Upper lobe of left lung (tissue), 6 donors: ENCODE measurements around the gene PBOV1. TPM values are rescaled to one million over a fixed set of nuclear protein-coding genes. Genes with fewer than 3 reads are reported as not detected.
A peak's percentile ranks its signal among the peaks of the same experiment; 100 is the strongest.

ENCODE experiments used
- ATAC-seq, 2 donors: fragments of 200-7000 bp; cut with Tn5 transposase; one replicate each; pipeline ENCODE4 v1.9.1; 2022; ENCODE audit warnings: mild to moderate bottlenecking in 2 of 2, moderate library complexity in 2 of 2; ENCODE audit not compliant: low FRiP score in 2 of 2
- DNase-seq, 2 donors: peaks; one replicate each; pipeline ENCODE4 v3.0.0-alpha.2; 2019 to 2020
- H3K27ac ChIP-seq, 4 donors: fragments of 200-600 bp; sonication (generic); one replicate each; pipeline ENCODE4 v1.5.1; 2016 to 2019
- H3K27me3 ChIP-seq, 4 donors: fragments of 200-600 bp; sonication (generic); one replicate each; pipeline ENCODE4 v1.5.1; 2017 to 2019
- H3K36me3 ChIP-seq, 4 donors: fragments of 200-600 bp; sonication (generic); one replicate each; pipeline ENCODE4 v1.5.1; 2016 to 2019
- H3K4me1 ChIP-seq, 4 donors: fragments of 200-600 bp; sonication (generic); one replicate each; pipeline ENCODE4 v1.5.1; 2018 to 2019
- H3K4me3 ChIP-seq, 4 donors: fragments of 200-600 bp; sonication (generic); one replicate each; pipeline ENCODE4 v1.5.1; 2017 to 2019; ENCODE audit warnings: mild to moderate bottlenecking in 2 of 4, moderate library complexity in 1 of 4
- H3K9me3 ChIP-seq, 4 donors: fragments of 200-600 bp; sonication (generic); one replicate each; pipeline ENCODE4 v1.5.1; 2018 to 2019
- CTCF ChIP-seq, 6 experiments: fragments of 450-650 bp in 4 of 6; fragments of 200-600 bp in 2 of 6; sonication (generic) in 2 of 6; IDR thresholded peaks; one replicate each; pipeline ENCODE4 v1.5.1; 2016 to 2019; ENCODE audit warnings: antibody characterized with exemption in 6 of 6
- EP300 ChIP-seq, 4 donors: sonication (generic); formaldehyde crosslinking; IDR thresholded peaks; one replicate each; pipeline ENCODE4 v1.5.1; 2017; ENCODE audit warnings: antibody characterized with exemption in 4 of 4, control low read depth in 2 of 4
- POLR2A ChIP-seq, 4 donors: fragments of 450-650 bp; IDR thresholded peaks; one replicate each; pipeline ENCODE4 v1.5.1; 2016 to 2017; ENCODE audit warnings: antibody characterized with exemption in 4 of 4, mild to moderate bottlenecking in 2 of 4
- POLR2AphosphoS5 ChIP-seq, 2 donors: sonication (generic); formaldehyde crosslinking; IDR thresholded peaks; one replicate each; pipeline ENCODE4 v1.5.1; 2017; ENCODE audit warnings: antibody characterized with exemption in 2 of 2
- WGBS, 2 donors: methylation state at CpG; one replicate each; pipeline ENCODE4 v1.1.5; 2017 to 2018; 5-methylcytosine and 5-hydroxymethylcytosine counted together
- total RNA-seq, 6 donors: library from RNA; depleted of rRNA in 4 of 6; stranded (reverse); fragments of >200 nt in 4 of 6; gene quantifications; one replicate each; pipeline versions ENCODE4 v1.1.0 to v1.2.1, GENCODE V29; 2016 to 2021
- donor health status: DM: no; HTN: no; CAD: no; lungs with moderate emphysema.
- donor health status: DM: no; HTN: yes; CAD: no; lungs with severe emphysema.

PBOV1 gene
- total RNA-seq, 6 donors from 2014 or later, result not detected

GRCh38 chr6:138250513-138251247 is 32.4 kb upstream of the PBOV1 start:
- Histone ChIP-seq H3K36me3 (peaks cover 0 to 11% (median 9%) of the 10 kb centered on the region in 4 donors), H3K9me3 (no peaks in the 10 kb centered on the region), H3K4me3 (no peak overlapping the region), H3K27ac (peak overlapping the region; percentile 21 to 65 (median 46)), H3K27me3 (no peaks in the 10 kb centered on the region), H3K4me1 (peaks cover 0 to 6% (median 0%) of the 10 kb centered on the region in 4 donors)
- 77 to 78% methylated on average over 16 of the region's 16 CpGs for WGBS, 2 donors
- TF ChIP-seq EP300 (IDR thresholded peaks at IDR 0.05), result peak in 1 of 4 donors; percentile 56
- TF ChIP-seq CTCF (IDR thresholded peaks at IDR 0.05), result no peak
- DNase-seq (peak; percentile 22 to 82), ATAC-seq (peak; percentile 86 to 89)

- peaks cover 0 to 7% (median 5%) of the 10 kb centered on the region in 4 donors for H3K36me3 ChIP-seq
- peak overlapping the region; percentile 21 to 65 (median 46) for H3K27ac ChIP-seq
- TF ChIP-seq POLR2A (IDR thresholded peaks at IDR 0.05) (no peak), POLR2AphosphoS5 (IDR thresholded peaks at IDR 0.05) (no peak), EP300 (IDR thresholded peaks at IDR 0.05) (no peak), CTCF (IDR thresholded peaks at IDR 0.05) (no peak)
- whole genome bisulfite sequencing, 2 donors, result 94 to 95% methylated on average over 4 of the region's 4 CpGs
- DNase-seq, result no peak
- no peaks in the 10 kb centered on the region for H3K27me3 ChIP-seq
- H3K4me1 ChIP-seq, result peaks cover 0 to 6% (median 0%) of the 10 kb centered on the region in 4 donors
- no peak for ATAC-seq
- no peaks in the 10 kb centered on the region for H3K9me3 ChIP-seq
- H3K4me3 ChIP-seq, result no peak overlapping the region
Observed at GRCh38 chr6:138250053-138250452, 31.8 kb upstream of the PBOV1 start.

GRCh38 chr6:138248878-138249277 is 30.6 kb upstream of the PBOV1 start:
- 58 to 60% methylated on average over 1 of the region's 1 CpG for WGBS, 2 donors
- H3K27ac ChIP-seq, result no peak overlapping the region
- no peak for DNase-seq
- no peaks in the 10 kb centered on the region for H3K27me3 ChIP-seq
- peaks cover 0 to 6% (median 0%) of the 10 kb centered on the region in 4 donors for H3K4me1 ChIP-seq
- peaks cover 0 to 4% (median 3%) of the 10 kb centered on the region in 4 donors for H3K36me3 ChIP-seq
- H3K4me3 ChIP-seq, result no peak overlapping the region
- H3K9me3 ChIP-seq, result no peaks in the 10 kb centered on the region
- TF ChIP-seq POLR2A (IDR thresholded peaks at IDR 0.05) (no peak), EP300 (IDR thresholded peaks at IDR 0.05) (no peak), CTCF (IDR thresholded peaks at IDR 0.05) (no peak), POLR2AphosphoS5 (IDR thresholded peaks at IDR 0.05) (no peak)
- no peak for ATAC-seq

- Histone ChIP-seq H3K4me1 (peaks cover 0 to 6% (median 0%) of the 10 kb centered on the region in 4 donors), H3K27me3 (no peaks in the 10 kb centered on the region), H3K4me3 (no peak overlapping the region), H3K9me3 (no peaks in the 10 kb centered on the region), H3K36me3 (peaks cover 0 to 3% (median 0%) of the 10 kb centered on the region in 4 donors), H3K27ac (no peak overlapping the region)
- 89 to 91% methylated on average over 7 of the region's 7 CpGs for WGBS, 2 donors
- ATAC-seq (no peak), DNase-seq (no peak)
- no peak for TF ChIP-seq POLR2AphosphoS5 (IDR thresholded peaks at IDR 0.05)
Observed at GRCh38 chr6:138248011-138248410, 29.7 kb upstream of the PBOV1 start.

- Histone ChIP-seq H3K27me3 (no peaks in the 10 kb centered on the region), H3K4me1 (peaks cover 0 to 6% (median 0%) of the 10 kb centered on the region in 4 donors), H3K9me3 (no peaks in the 10 kb centered on the region), H3K27ac (no peak overlapping the region), H3K4me3 (no peak overlapping the region), H3K36me3 (peaks cover 0 to 3% (median 0%) of the 10 kb centered on the region in 4 donors)
- WGBS, 2 donors, result 78 to 95% methylated on average over 3 of the region's 3 CpGs
- TF ChIP-seq POLR2AphosphoS5 (IDR thresholded peaks at IDR 0.05) (no peak), POLR2A (IDR thresholded peaks at IDR 0.05) (no peak), EP300 (IDR thresholded peaks at IDR 0.05) (no peak), CTCF (IDR thresholded peaks at IDR 0.05) (no peak)
- ATAC-seq (no peak), DNase-seq (no peak)
Observed at GRCh38 chr6:138246650-138247440, 28.6 kb upstream of the PBOV1 start.
